GM19452 (cell line): ENCODE data around the gene NELL1.

Source experiments
- ATAC-seq: cut with Tn5 transposase; IDR thresholded peaks from one replicate; pipeline ENCODE4 v1.9.1; 2021; ENCODE audit not compliant: unreplicated experiment

NELL1 gene

GRCh38 chr11:21410513-21410912, 741.1 kb downstream of the NELL1 start:
- ATAC-seq = no peak

DNA sequence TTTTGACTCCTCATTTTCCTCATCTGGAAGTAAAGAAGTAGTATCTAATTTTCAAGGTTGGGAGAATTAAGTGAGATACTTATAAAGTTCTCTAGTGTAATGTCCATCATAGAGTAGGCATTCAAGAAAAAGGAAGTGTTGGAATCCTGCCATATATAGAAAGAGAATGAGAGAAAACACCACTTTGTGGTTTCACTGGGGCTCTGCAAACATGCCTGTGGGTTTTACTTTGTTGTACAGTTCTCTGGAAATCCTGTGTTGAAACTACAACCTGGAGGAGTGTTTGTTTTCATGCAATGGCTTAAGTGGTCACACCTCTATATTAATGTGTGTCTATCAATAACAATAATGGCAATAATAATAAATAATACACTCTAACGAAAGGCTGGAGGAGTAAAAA, 741.7 kb downstream of the NELL1 start:
- no peak for ATAC-seq

DNA sequence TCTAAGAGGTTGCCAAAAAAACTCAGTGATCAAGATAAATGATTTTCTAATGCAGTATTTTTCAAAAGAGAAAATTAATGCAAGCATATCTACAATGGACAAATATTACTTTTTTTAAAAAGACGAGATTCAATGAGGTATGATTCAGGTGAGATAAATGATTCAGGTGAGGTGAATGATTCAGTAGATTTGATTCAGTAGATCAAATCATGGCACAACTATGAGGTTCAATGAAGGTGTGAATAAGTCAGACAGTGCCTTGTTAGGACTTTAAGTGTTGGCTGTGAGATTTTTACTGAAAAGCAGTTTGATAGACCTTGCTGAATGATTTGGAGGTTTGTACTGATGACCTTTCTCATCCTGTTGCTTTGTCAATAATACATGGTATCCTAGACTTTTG, 742.2 kb downstream of the NELL1 start:
- no peak for ATAC-seq

- ATAC-seq = no peak
Measured at GRCh38 chr11:21412652-21413383, 743.4 kb downstream of the NELL1 start.

DNA sequence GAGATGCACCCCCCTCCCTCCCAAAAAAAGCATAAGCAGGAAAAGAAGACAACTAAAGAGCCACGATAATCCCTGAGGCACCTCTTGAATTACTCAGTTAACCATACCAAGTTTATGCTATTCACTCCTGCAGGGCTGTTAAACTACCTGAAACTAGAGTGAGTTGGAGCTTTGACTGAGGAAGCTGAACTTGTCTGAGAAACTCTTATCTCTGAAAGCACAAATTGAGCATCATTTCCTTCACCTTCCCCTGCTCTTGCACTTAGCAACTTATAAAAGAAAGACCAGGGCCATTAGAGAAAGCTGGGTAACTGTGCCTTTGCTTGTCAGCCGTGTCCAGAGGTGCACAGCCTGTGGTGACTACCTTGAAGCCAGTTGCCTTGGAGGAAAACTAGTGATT, 745.6 kb downstream of the NELL1 start:
- ATAC-seq = no peak

GRCh38 chr11:21415606-21416005, 746.2 kb downstream of the NELL1 start:
- no peak for ATAC-seq

- ATAC-seq = no peak
Measured at GRCh38 chr11:21421711-21422329, 752.4 kb downstream of the NELL1 start.

- ATAC-seq = no peak
Measured at GRCh38 chr11:21426931-21427330, 757.5 kb downstream of the NELL1 start.

- no peak for ATAC-seq
Measured at GRCh38 chr11:21427726-21428125, 758.3 kb downstream of the NELL1 start.

- ATAC-seq = no peak
Measured at GRCh38 chr11:21428796-21429195, 759.4 kb downstream of the NELL1 start.

DNA sequence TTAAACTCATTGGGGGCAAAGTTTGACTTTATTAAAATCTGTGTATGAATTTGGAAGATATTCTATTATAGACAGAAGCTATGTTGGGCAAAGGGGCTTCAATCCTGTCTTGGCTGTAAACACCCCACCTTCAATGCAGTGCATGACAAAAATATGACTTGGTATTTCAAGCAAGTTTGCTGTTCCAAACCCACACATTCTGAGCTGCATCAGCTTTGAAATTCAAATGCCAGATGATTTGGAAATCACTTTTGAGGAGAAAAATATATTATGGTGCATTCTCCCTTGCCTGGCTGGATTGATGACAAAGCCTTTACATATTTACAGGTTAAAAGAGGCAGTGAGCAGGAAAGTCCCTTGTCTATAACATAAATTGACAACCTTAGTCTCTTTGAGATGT, 760.0 kb downstream of the NELL1 start:
- ATAC-seq = no peak

DNA sequence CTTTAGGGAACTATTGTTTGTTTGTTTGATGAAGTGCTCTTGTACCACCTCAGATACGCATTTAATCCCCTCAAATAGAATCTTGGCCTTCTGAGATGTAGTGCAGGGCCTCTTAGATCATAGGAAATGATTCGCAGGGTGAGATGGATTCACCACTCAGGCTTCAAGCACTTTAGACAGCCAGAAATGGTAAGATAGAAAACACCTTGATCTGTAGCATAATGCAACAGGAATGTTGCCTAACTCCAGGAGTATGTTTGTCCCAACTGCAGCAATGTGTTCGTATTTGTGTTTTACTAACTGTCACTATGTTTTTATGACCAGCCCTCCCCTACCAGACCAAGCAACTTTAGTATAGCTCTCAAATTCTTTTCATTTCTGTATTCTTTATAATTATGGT, 761.2 kb downstream of the NELL1 start:
- no peak for ATAC-seq

DNA sequence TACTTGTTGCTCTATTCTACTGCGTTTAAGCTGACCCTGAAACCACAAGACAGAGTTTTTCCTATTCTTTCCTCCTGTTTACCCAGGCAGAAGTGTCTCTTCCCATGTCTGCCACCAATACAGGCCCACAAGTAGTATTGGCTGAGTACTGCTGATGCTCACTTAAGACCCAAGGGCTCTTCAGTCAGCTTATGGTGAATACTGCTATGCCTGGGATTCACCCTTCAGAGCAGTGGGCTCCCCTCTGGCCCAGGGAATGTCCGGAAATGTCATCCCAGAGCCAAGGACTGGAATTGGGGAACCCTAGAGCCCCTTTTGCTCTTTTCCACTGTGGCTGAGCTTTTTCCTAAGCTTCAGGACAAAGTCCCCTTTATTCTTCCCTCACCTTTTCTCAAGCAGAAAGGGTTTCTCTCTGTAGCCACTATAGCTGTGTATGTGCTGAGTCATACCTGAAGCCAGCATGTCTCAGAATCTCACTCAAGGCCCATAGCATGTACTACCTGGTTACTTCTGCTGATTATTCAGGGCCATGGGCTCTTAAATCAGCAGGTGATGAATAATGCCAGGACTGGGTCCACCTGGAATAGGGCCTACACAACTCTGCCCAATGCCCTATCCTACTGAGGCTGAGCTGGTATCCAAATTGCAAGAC, 777.7 kb downstream of the NELL1 start:
- no peak for ATAC-seq

DNA sequence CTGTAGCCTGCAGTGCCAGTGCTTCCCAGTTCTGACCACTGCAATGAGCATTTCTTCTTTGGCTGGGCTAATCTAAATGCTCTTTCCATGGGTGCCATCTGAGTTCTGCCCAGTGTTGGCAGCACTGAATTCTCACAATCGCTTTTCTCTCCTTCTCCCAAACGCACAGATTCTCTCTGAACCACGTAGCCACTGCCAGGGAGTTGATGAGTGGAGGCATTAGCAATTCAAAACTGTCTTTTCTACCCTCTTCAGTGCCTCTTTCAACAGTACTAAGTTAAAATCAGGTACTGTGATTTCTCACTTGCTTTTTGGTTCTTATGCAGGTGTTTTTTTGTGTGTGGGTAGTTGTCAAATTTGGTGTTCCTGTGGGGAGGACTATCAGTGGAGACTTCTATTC, 778.5 kb downstream of the NELL1 start:
- ATAC-seq = no peak

DNA sequence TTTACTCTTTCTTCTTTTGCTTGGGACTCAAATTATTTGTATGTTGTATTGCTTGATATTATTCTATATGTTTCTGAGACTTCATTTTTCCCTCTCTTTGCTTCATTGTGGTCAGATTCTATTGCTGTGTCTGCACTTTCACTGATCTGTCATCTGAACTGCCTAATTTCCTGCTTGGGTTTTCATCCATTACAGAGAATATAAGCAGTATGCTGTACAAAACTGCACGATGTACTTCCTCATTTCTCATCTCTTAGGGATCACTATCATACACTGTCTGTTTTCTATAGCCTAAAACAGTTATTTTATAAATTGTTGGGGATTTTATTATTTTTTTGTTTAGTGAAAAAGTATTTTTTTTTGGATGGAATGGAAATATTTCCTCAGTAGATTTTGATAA, 786.8 kb downstream of the NELL1 start:
- ATAC-seq = no peak

DNA sequence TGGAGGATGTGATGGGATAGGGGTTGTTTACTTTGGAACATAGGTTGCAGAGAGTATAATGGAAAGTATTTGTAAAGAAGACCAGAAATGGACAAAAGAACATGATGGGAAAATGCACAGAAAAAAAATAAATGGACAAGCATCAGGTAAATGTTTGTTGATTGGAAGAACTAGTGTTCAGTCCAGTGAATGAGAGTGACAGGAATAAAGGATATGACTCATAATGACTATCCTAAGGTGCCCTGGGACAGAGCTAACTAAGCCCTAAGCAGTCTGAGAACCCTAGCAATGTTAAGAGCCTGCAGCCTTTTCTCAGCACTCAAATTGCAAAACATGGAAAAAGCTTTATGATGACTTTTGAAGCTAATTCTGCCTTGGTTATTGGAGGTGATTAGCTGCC, 790.7 kb downstream of the NELL1 start:
- no peak for ATAC-seq

DNA sequence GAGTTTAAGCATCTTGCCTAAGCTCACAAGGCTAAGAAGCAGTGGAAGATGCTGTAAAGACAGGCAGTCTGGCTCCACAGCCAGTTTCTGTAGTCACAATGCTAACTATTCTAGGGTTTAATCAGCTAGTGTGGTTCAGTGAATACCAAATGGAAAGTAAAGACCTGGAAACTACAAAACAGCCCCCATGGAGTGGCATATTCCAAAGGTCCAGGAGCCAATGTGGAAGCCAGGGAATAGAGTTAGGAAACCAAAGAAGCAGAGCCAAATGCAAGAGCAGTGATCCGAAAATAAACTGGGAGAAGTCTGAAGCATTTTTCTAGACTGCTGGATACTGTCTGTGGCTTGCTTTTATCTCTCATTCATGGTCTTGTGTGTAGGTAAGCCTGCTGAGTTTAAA, 792.3 kb downstream of the NELL1 start:
- no peak for ATAC-seq

DNA sequence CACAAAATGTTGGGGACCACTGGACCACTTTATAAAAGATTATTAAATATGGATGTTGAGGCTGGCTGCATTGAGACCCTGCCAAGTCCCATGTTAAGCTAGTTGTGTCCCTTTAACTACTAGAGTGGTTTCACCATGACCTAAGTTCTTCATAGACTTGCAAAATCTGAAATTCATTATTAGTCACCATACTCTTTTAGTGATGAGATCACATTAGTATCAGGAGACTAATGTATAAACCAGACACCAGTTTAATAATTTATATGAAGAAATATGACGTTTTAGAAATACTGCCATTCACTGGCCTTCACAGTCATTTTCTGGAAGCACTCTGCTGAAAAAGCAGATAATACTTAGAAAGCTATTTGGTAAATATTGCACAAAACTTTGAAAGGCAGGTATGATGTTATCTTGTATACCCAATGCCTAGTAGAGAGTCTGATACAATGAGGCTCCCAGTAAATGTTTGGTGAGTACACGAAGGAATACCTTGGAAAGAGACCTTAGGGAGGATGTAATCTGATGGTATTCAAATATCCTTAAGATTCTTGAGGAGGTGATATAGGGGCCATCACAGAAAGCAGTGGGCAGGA, 795.3 kb downstream of the NELL1 start:
- ATAC-seq = no peak

DNA sequence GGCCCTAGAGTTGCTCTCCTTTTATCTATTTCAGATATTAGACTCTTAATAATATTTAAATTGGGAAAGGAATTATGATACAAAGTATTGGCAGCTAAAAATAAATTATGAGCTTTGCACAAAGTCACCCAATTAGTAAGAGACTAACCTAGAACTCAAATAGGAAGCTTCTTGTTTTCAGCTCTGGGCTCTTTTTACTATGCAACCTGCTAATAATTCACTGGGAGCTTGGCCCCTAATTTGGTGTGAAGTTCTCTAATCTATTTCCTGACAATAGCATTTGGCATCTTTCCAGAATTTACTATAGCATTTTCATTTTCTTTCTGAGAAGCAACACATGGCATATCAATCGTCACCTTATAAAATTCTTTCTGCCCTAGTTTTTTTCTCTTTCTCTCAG, 795.8 kb downstream of the NELL1 start:
- no peak for ATAC-seq

GRCh38 chr11:21465920-21466319, 796.5 kb downstream of the NELL1 start:
- no peak for ATAC-seq

DNA sequence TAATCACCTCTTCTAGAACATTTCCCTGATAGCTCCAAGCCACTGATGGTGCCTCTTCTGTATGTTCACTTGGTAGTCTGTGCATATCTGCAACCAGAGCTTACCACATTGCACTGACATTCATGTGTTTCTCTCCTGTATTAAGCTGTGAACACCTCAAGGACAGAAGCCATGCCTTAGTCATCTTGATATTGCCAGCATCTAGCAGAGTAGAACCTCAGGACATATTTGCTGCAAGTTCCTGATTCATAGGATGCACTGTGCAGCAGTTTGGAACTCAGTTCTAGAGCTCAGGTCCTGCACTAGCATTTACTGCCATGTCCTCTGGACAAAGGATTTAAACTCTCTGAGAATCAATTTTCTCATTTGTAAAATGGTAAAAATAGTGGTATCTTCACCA, 801.1 kb downstream of the NELL1 start:
- no peak for ATAC-seq

DNA sequence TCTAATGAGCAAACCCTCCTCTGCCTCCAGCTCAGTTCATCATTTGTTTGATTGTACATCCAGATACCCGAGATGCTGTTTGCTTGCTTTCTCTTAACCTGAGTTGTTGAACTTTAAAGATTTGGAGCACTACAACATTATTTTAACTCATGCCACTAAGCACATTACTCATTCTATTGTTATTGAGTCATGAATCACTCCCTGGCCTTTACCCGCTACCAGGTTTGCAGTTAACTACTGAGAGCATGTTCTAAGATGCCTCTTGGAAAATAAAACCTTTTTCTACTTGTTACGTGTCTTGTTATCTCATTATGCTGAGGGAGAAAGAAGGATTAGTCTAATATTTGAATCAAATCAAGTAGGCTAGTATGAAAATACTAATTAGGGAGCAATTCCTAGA, 802.9 kb downstream of the NELL1 start:
- ATAC-seq = no peak
